ENCODE measurements around the gene LUZP2. TPM values are rescaled to one million over a fixed set of nuclear protein-coding genes. Genes with fewer than 3 reads are reported as not detected.

Gene LUZP2
- total RNA-seq, 1 experiment from 2014 or later: not detected

DNA sequence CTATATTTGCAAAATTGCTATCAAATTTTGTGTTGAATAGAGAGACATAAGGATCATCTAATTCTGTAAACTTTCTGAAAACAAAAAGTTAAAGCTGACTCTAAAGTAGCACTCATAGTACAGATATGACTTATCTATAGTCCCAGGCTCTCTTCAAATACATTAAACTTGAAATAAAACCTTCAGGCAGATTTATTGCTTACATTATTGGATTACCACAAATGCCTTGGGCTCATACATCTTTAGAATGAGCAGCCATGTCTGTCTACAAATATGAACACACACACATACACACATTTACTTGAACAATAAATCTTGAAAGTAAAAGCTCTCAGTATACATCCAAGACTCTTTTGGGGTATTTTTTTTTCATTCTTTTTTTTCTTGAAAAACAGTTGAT, 207.9 kb downstream of the LUZP2 start:
- ChIA-PET POLR2A (no interaction called here), CTCF (no interaction called here)
- Mint-ChIP-seq H3K27me3 (ENCODE audit: insufficient read depth, unreplicated experiment) (no peaks in the 10 kb centered on the region), H3K9me3 (ENCODE audit: unreplicated experiment) (no peaks in the 10 kb centered on the region), H3K4me1 (ENCODE audit: low read depth, unreplicated experiment) (peaks cover 6% of the 10 kb centered on the region), H3K27ac (ENCODE audit: unreplicated experiment) (no peak overlapping the region), H3K4me3 (ENCODE audit: unreplicated experiment) (no peak overlapping the region), H3K36me3 (ENCODE audit: insufficient read depth, unreplicated experiment) (no peaks in the 10 kb centered on the region)
- no TSS peak for BruUV-seq (replicated peaks)
- Histone ChIP-seq H3K27me3 (replicated peaks; ENCODE audit: control insufficient read depth, insufficient read depth, low read length) (no peaks in the 10 kb centered on the region), H3K4me1 (no peaks in the 10 kb centered on the region), H3K4me3 (ENCODE audit: low read depth, low read length) (no peak overlapping the region), H3K9me3 (no peaks in the 10 kb centered on the region), H3K36me3 (ENCODE audit: control insufficient read depth, insufficient read depth, low read length) (no peaks in the 10 kb centered on the region)
- TF ChIP-seq, protein P1, sequence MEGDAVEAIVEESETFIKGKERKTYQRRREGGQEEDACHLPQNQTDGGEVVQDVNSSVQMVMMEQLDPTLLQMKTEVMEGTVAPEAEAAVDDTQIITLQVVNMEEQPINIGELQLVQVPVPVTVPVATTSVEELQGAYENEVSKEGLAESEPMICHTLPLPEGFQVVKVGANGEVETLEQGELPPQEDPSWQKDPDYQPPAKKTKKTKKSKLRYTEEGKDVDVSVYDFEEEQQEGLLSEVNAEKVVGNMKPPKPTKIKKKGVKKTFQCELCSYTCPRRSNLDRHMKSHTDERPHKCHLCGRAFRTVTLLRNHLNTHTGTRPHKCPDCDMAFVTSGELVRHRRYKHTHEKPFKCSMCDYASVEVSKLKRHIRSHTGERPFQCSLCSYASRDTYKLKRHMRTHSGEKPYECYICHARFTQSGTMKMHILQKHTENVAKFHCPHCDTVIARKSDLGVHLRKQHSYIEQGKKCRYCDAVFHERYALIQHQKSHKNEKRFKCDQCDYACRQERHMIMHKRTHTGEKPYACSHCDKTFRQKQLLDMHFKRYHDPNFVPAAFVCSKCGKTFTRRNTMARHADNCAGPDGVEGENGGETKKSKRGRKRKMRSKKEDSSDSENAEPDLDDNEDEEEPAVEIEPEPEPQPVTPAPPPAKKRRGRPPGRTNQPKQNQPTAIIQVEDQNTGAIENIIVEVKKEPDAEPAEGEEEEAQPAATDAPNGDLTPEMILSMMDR (IDR thresholded peaks at IDR 0.05; ENCODE audit: insufficient read depth in 1 of 2, low read depth in 1 of 2, low read length in 1 of 2, severe bottlenecking in 1 of 2, unreplicated experiment in 1 of 2): no peak
- intact Hi-C loops (cut with micrococcal nuclease; ENCODE audit: unreplicated experiment): no loop called here
- no peak for DNase-seq

DNA sequence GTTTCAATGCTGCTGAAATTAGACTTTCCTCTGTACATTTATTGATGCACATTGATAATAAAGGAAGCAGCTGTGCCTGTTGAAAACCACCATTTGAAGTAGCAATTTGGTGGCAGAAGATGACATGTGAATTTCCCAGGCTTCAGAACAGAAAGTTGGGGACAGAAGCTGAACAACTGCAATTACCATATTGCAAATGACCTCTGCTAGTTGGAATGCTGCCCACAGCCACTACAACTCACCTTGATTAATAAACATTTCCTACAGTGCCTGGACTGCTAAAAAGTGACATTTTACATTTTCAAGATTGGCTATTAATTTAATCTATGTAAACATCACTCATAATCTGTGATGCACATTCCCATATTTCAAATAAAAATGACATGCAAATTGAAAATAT, 208.6 kb downstream of the LUZP2 start:
- DNase-seq: no peak
- Histone ChIP-seq H3K36me3 (ENCODE audit: control insufficient read depth, insufficient read depth, low read length) (no peaks in the 10 kb centered on the region), H3K9me3 (no peaks in the 10 kb centered on the region), H3K27me3 (replicated peaks; ENCODE audit: control insufficient read depth, insufficient read depth, low read length) (no peaks in the 10 kb centered on the region), H3K4me1 (no peaks in the 10 kb centered on the region), H3K4me3 (ENCODE audit: low read depth, low read length) (no peak overlapping the region)
- CTCF ChIA-PET: no interaction called here
- POLR2A ChIA-PET: no interaction called here
- TF ChIP-seq, protein P1 (IDR thresholded peaks at IDR 0.05; ENCODE audit: insufficient read depth in 1 of 2, low read depth in 1 of 2, low read length in 1 of 2, severe bottlenecking in 1 of 2, unreplicated experiment in 1 of 2): no peak
- no peaks in the 10 kb centered on the region for H3K9me3 Mint-ChIP-seq (ENCODE audit: unreplicated experiment)
- intact Hi-C loops (cut with micrococcal nuclease; ENCODE audit: unreplicated experiment): no loop called here
- H3K4me1 Mint-ChIP-seq (ENCODE audit: low read depth, unreplicated experiment): peaks cover 6% of the 10 kb centered on the region
- no peaks in the 10 kb centered on the region for H3K27me3 Mint-ChIP-seq (ENCODE audit: insufficient read depth, unreplicated experiment)
- H3K27ac Mint-ChIP-seq (ENCODE audit: unreplicated experiment): no peak overlapping the region
- no TSS peak for BruUV-seq (replicated peaks)
- H3K36me3 Mint-ChIP-seq (ENCODE audit: insufficient read depth, unreplicated experiment): no peaks in the 10 kb centered on the region
- H3K4me3 Mint-ChIP-seq (ENCODE audit: unreplicated experiment): no peak overlapping the region

DNA sequence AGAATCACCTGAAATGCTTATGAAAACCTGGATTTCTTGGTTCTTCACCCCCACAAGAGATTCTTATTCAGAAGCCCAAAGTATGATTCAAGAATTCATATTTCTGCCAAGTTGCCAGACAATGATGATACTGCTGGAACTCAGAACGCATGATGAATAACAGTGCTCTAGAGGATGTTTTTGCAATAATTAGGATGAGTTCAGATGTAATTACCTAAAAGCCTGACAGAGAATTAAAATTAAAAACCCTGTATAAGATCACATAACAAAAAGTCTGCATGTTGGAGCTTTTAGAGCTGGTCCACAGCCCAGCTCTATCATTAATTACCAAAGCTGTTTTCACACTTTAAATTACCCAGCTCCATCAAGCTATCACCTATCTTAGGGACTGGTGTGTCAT, 211.8 kb downstream of the LUZP2 start:
- Histone ChIP-seq H3K36me3 (ENCODE audit: control insufficient read depth, insufficient read depth, low read length) (no peaks in the 10 kb centered on the region), H3K4me1 (no peaks in the 10 kb centered on the region), H3K9me3 (no peaks in the 10 kb centered on the region), H3K4me3 (ENCODE audit: low read depth, low read length) (no peak overlapping the region), H3K27me3 (replicated peaks; ENCODE audit: control insufficient read depth, insufficient read depth, low read length) (no peaks in the 10 kb centered on the region)
- Mint-ChIP-seq H3K9me3 (ENCODE audit: unreplicated experiment) (no peaks in the 10 kb centered on the region), H3K36me3 (ENCODE audit: insufficient read depth, unreplicated experiment) (no peaks in the 10 kb centered on the region), H3K27ac (ENCODE audit: unreplicated experiment) (no peak overlapping the region), H3K27me3 (ENCODE audit: insufficient read depth, unreplicated experiment) (peaks cover 3% of the 10 kb centered on the region), H3K4me1 (ENCODE audit: low read depth, unreplicated experiment) (peaks cover 6% of the 10 kb centered on the region), H3K4me3 (ENCODE audit: unreplicated experiment) (no peak overlapping the region)
- intact Hi-C loops (cut with micrococcal nuclease; ENCODE audit: unreplicated experiment): no loop called here
- ChIA-PET POLR2A (no interaction called here), CTCF (no interaction called here)
- DNase-seq: no peak
- TF ChIP-seq, protein P1 (IDR thresholded peaks at IDR 0.05; ENCODE audit: insufficient read depth in 1 of 2, low read depth in 1 of 2, low read length in 1 of 2, severe bottlenecking in 1 of 2, unreplicated experiment in 1 of 2): no peak
- BruUV-seq (replicated peaks): no TSS peak

All from Caco-2 (cell line).